GM18511 (cell line): ENCODE measurements around the gene NBPF3.
"Not testable (repeated sequence)": the region's sequence is repeated elsewhere in the genome, so short reads cannot be mapped to it uniquely, and the experiment has no call there.

ENCODE experiments used
- ATAC-seq: cut with Tn5 transposase; IDR thresholded peaks from one replicate; pipeline ENCODE4 v1.9.1; 2021; ENCODE audit warnings: mild to moderate bottlenecking, moderate library complexity; ENCODE audit not compliant: unreplicated experiment

NBPF3 gene, protein sequence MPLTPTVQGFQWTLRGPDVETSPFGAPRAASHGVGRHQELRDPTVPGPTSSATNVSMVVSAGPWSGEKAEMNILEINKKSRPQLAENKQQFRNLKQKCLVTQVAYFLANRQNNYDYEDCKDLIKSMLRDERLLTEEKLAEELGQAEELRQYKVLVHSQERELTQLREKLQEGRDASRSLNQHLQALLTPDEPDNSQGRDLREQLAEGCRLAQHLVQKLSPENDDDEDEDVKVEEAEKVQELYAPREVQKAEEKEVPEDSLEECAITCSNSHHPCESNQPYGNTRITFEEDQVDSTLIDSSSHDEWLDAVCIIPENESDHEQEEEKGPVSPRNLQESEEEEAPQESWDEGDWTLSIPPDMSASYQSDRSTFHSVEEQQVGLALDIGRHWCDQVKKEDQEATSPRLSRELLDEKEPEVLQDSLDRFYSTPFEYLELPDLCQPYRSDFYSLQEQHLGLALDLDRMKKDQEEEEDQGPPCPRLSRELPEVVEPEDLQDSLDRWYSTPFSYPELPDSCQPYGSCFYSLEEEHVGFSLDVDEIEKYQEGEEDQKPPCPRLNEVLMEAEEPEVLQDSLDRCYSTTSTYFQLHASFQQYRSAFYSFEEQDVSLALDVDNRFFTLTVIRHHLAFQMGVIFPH

DNA sequence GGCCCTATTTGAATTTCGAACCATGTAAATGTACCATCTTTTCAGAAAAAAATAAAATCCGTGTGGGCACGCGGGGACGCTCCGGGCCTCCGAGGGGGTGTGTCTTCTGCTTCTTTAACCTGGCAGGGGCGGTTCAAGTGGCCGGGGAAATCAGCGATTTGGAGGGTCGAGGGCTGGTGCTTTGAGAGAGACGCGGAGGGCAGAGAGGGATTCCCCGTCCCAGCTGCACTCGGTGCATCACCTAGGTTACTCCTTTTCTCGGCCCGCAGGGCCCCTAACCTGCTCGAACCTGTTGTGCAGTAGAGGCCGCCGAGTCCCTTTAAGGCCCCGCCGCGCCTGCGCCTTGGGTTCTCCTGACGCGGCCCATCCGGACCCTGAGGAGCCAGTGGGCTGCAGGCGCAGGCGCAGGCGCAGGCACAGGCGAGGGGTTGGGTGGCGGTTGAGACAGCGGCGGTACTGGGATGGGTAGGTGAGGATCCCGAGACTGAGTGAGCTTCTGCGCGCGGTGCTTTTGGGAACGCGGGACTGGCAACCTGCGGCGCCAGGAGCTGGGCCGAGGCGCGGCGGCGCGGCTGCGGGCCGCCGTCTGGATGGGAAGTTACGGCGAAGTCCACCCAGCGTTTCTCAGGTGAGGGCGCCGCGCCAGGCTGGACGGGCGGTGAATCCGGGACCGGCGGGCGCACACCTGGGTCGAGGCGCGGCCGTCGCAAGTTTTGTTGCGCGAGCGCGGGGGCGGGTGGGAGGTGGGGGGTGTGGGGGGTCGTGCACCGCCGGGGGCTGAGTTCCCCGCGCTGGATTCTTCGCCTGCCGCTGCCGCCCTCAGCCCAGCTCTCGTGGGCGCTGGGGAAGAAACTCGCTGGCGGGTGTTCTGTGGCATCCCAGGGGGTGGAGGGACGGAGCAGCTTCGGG, at the start of gene NBPF3:
Gene NBPF3, plus strand, starts transcription at position 417 of the 909 bp plus-strand sequence. CDS start 4,950 bp downstream, outside the sequence.
- peak; percentile 95 for ATAC-seq

DNA sequence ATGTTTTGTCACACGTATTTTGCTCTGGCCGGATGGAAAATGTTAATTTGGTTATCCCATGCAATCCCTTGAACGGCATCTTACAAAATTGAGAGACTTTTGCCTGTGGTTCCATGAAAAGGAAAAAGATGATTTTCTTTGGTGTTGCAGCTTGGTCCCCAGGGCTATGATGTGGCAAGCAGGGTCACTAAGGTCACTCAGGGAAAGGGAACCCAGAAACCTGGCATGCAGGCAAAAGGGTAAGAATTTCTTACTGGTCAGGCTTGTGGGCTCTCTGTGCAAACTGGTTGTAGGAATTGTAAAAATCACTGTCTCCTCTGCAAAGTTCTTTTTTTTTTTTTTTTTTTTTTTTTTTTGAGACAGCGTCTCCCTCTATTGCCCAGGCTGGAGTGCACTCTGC, 48.4 kb upstream of the NBPF3 start:
- no peak for ATAC-seq

DNA sequence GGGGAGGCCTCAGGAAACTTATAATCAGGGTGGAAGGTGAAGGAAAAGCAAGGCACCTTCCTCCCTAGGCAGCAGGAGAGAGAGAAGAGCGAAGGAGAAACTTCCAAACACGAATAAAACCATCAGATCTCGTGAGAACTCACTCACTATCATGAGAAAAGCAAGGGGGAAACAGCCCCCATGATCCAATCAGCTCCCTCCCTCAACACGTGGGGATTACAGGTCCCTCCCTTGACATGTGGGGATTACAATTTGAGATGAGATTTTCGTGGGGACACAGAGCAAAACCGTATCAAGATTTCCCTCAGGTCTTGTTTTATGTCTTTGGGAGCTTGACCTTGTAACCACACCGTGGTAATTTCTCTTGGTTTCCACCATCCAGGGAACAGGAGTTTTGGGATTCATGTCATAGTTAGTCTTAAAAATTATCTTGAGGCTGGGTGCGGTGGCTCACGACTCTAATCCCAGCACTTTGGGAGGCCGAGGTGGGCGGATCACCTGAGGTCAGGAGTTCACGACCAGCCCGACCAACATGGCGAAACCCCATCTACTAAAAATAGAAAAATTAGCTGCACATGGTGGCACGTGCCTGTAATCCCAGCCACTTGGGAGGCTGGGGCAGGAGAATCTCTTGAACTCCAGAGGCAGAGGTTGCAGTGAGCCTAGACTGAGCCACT, 47.2 kb upstream of the NBPF3 start:
- no peak for ATAC-seq

DNA sequence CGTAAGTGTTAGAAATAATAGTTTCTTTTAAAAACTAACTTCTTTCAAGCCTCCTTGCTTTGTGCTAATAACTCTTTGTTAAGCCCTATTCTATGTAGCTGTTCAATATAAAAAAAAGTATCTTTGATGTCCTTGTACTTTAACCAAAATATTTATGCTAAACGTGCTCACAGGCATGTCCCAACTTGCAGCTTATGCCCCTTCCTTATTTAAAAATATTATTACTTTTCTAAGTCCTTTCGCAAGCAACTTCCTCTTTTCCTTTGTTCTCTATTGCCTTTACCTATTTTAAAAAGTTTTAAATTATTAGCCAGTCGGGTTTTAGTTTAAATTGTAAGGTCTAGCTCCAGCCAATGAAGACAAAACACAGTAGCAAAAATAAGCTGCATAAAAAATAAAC, 43.4 kb upstream of the NBPF3 start:
- ATAC-seq = no peak

DNA sequence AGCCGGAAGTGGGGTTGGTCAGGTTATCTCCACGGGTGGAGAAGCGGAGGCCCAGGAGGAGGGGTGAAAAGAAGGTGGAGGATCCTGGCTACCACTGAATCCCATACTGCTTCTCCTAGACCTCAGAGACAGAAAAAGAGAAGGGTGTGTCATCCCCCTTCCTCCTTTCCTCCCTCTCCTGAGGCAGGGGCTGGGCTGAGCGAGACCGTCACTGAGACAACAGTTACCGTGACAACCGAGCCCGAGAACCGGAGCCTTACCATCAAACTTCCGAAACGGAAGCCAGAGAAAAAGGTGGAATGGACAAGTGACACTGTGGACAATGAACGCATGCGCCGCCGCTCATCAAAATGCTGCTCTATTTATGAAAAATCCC, 42.1 kb upstream of the NBPF3 start:
- no peak for ATAC-seq

DNA sequence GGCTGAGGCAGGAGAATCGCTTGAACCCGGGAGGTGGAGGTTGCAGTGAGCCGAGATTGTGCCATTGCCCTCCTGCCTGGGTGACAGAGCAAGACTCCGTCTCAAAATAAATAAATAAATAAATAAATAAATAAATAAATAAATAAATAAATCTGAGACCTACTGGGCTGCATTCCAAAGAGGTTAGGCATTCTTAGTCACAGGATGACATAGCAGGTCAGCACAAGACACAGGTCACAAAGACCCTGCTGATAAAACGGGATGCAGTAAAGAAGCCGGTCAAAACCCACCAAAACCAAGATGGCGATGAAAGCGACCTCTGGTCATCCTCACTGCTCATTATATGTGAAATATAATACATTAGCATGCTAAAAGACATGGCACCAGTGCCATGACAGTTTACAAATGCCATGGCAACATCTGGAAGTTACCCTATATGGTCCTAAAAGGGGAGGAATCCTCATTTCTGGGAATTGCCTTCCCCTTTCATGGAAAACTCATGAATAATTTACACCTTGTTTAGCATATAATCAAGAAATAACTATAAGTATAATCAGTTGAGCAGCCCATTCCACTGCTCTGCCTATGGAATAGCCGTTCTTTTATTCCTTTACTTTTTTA, 38.1 kb upstream of the NBPF3 start:
- ATAC-seq = not testable (repeated sequence)

DNA sequence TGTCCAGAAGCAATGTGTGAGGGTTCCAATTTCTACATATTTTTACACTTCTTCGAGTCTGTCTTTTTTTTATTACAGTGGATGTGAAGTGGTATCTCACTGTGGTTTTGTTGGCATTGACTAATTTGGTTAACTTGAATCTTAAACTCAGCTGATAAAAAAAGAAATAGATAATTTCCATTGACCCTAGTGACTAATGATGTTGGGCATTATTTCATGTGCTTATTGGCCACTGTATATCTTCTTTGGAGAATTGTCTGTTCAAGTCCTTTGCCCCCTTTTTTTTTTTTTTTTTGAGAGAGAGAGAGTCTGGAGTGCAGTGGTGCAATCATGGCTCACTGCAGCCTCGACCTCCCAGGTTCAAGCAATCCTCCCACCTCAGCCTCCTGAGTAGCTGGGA, 33.3 kb upstream of the NBPF3 start:
- no peak for ATAC-seq

DNA sequence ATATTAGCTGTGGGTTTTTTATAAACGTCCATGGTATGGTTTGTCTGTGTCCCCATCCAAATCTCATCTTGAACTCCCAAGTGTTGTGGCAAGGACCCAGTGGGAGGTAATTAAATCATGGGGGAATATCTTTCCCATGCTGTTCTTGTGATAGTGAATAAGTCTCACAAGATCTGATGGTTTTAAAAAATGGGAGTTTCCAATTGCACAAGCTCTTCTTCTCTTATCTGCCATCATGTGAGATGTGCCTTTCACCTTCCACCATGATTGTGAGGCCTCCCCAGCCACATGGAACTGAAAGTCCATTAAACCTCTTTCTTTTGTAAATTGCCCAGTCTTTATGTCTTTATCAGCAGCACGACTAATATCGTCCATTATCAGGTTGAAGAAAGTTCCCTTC, 30.0 kb upstream of the NBPF3 start:
- ATAC-seq = not testable (repeated sequence)

DNA sequence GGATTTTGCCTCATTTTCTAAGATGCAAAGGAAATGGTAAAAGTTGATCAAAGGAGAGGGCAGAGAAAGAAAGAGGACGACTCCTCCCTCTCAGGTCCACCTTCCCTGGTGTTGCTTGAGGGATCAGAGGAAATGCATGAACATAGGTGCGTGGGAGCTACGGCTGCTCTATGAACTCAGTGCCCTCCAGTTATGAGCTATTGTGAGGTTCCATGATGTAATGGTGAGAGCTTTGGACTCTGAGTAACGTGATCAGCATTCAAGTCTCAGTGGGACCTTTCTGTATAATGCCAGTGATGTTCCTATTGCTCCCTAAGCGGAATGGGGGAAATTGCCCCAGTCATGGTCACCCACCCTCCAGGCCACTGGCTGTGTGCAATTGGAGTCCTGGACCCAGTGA, 25.9 kb upstream of the NBPF3 start:
- no peak for ATAC-seq

DNA sequence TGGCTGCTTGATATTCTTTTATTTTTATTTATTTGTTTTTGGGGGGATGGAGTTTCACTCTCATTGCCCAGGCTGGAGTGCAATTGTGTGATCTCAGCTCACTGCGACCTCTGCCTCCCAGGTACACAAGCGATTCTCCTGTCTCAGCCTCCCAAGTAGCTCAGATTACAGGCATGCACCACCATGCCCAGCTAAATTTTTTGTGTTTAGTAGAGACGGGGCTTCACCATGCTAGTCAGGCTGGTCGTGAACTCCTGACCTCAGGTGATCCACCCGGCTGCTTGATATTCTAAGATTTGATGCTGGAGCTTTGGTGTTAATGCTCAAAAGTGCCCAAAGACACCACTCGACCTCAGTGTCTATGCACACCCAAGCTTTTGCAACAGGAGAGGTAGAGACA, 19.6 kb upstream of the NBPF3 start:
- not testable (repeated sequence) for ATAC-seq

DNA sequence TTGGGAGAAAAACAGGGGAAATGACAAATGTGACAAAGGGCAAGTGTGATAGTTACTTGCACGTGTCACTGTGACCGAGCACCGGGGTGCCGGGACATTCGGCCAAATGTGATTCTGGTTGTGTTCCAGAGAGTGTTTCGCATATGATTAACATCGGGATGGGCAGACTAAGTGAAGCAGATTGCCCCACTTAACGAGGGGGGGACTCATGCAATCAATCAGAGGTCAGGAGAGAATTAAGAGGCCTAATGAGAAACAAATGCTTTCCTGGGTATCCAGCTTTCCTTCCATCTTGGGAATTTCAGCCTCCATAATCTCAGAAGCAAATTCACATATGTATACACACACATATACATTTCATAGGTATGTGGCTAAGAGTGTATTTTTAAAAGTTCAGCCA, 18.6 kb upstream of the NBPF3 start:
- ATAC-seq = not testable (repeated sequence)

DNA sequence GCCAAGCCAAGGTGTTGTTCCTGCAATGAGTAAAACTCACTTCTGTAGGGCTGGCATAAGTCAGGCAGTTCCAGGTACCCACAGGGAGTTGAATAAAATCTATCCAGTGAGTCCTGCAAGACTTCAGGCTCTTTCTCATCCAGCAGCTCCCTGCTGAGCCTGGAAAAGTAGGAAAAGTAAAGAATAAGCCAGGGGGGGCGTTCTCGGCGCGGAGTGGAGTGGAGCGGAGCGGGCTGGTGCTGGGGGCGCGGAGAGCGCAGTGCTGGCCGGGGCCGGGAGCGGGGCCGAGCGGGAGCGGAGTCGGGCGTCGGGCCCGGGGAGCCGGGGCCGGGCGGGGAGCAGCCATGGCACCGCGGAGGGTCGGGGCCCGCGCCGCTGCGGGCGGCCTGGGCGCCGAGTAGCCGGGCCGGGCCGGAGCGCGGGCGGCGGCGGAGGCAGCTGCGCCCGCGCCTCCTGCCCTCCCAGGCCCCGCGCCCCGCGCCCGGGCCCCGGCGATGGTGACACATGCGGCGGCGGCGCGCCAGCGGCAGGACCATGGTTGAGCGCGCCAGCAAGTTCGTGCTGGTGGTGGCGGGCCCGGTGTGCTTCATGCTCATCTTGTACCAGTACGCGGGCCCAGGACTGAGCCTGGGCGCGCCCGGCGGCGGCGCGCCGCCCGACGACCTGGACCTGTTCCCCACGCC, 12.0 kb upstream of the NBPF3 start:
- ATAC-seq = not testable (repeated sequence)

DNA sequence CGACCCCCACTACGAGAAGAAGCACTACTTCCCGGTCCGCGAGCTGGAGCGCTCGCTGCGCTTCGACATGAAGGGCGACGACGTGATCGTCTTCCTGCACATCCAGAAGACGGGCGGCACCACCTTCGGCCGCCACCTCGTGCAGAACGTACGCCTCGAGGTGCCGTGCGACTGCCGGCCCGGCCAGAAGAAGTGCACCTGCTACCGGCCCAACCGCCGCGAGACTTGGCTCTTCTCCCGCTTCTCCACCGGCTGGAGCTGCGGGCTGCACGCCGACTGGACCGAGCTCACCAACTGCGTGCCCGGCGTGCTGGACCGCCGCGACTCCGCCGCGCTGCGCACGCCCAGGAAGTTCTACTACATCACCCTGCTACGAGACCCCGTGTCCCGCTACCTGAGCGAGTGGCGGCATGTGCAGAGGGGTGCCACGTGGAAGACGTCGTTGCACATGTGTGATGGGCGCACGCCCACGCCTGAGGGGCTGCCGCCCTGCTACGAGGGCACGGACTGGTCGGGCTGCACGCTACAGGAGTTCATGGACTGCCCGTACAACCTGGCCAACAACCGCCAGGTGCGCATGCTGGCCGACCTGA, 11.4 kb upstream of the NBPF3 start:
- not testable (repeated sequence) for ATAC-seq

DNA sequence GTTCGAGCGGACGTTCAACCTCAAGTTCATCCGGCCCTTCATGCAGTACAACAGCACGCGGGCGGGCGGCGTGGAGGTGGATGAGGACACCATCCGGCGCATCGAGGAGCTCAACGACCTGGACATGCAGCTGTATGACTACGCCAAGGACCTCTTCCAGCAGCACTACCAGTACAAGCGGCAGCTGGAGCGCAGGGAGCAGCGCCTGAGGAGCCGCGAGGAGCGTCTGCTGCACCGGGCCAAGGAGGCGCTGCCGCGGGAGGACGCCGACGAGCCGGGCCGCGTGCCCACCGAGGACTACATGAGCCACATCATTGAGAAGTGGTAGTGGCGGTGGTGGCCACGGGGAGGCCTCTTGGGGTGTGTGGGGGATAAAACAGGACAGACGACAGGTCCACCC, 10.7 kb upstream of the NBPF3 start:
- ATAC-seq = not testable (repeated sequence)

DNA sequence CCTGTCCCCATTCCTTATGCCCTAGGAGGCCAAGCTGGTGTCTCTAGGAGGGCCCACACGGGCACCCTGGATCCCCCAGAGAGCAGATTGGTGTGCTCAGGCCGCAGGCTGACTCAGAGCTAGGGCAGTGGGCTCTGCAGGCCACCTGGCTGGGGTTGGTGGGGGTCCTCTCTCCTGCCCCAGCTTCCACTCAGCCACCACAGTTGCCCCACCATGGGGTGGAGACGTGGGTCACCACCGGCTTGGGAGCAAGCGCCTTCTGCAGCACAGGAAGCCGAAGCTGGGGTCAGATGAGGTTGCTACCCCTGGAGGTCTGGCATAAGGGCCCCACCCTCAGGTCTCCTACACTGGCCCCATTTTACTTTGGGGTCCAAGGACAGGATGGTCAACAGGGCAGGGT, 9.1 kb upstream of the NBPF3 start:
- not testable (repeated sequence) for ATAC-seq

DNA sequence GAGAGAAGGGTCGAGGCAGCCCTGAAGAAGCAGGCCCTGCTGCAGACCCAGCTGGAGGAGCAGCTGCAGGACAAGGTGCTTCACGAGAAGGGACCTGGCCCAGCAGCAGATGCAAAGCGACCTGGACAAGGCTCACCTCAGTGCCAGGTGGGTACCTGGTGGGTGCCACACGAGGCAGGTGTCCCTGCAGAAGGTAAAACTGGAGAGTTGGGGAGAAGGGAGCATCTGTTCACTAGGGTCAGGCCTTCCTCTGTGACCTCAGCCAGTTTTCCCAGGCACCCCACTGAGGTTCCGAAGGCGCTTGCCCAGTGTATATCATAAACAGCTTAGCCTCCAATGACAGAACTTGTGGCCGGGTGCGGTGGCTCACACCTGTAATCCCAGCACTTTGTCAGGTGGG, 5.5 kb upstream of the NBPF3 start:
- ATAC-seq = no peak

DNA sequence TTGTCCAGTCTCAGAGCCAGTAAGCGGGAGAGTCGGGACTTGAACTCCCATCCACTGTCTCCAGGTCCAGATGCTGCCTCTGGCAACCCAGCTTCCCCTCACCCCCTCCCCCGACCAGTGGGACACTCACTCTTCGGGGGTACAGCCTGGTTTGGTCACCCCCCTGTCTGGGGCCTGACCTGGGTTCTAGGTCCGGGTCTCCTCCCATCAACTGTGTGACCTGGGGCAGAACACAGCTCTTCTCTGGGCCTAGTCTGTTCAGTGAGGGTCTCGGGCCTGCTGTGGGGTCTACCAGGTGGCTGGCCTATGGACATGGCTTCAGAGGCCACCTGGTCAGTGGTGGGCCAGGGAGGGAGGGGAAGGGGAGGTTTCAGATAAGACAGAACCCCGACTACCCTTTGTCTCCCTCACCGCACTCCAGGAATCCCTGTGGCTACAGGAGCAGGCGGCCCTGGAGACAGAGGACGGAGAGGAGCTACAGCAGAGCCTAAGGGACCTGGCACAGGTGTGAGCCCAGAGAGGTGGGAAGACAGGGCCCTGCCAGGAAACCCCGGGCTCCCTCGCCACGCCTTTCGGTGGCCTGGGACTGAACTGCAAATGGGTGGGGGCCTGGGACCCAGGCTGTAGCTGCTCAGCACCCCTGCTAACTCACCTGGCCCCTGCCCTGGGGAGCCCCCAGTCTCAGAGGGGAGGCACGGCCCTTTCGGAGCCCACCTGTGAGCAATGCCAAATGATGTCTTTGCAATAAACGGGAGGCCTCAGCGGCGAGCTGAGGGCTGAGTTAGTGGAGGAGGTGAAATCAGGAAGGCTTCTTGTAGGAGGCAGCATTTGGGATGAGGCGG, 4.1 kb upstream of the NBPF3 start:
- ATAC-seq = no peak

DNA sequence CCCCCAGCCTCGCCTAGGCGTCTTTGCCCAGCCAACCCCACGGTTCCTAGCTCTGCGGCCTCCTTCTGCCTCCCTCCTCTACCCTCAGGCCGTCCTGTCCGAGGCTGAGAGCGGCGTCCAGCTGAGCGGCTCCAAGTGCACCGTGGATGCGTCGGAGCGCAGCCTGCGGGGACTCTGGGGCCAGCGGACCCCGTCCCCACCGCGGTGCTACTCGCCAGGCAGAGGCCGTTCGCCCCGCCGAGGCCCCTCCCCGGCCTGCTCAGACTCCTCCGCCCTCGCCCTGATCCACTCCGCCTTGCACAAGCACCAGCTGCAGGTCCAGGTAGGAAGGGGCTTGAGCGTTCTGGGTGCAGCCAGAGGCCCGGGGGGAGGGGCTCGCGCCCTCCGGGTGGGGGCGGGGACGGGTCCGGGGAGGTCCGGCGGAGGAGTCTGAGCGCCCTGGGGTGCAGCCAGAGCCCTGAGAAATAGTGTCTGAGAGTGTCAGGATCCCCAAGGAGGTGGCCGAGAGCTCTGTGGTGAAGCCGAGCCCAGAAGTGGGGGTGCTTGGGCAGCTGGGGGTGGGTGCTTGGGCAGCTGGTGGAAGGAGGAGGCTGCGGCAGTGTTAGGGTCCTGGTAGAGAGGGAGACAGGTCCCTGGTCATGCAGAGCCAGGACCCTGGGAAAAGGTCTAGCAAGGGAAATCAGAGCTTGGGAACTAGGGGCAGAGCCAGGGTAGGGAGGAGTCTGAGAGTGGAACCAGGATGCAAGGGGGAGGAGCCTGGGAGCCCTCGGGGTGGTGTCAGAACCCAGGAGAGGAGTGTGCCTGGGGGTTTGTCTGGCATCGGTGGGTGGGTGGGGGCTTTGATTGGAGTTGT, 3.2 kb upstream of the NBPF3 start:
- ATAC-seq = no peak
